Activated naive CD4-positive, alpha-beta T cell (primary cell): Measurements from ENCODE around the gene ICAM3.
A peak's percentile ranks its signal among the peaks of the same experiment; 100 is the strongest.
"Not testable (repeated sequence)": the region's sequence is repeated elsewhere in the genome, so short reads cannot be mapped to it uniquely, and the experiment has no call there.

Source experiments
- DNase-seq, 4 experiments: peaks; one replicate each; lab custom pipeline; 2025; lab: John Stamatoyannopoulos, UW

The ICAM3 gene, protein sequence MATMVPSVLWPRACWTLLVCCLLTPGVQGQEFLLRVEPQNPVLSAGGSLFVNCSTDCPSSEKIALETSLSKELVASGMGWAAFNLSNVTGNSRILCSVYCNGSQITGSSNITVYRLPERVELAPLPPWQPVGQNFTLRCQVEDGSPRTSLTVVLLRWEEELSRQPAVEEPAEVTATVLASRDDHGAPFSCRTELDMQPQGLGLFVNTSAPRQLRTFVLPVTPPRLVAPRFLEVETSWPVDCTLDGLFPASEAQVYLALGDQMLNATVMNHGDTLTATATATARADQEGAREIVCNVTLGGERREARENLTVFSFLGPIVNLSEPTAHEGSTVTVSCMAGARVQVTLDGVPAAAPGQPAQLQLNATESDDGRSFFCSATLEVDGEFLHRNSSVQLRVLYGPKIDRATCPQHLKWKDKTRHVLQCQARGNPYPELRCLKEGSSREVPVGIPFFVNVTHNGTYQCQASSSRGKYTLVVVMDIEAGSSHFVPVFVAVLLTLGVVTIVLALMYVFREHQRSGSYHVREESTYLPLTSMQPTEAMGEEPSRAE

GRCh38 chr19:10339380-10339960 lies at the start of gene ICAM3:
Gene ICAM3, minus strand, starts transcription at chr19:10339624. Its CDS starts 10 bp downstream, at chr19:10339614.
- peak; percentile 20 to 61 (median 34) for DNase-seq

GRCh38 chr19:10388957-10389356 lies 49.5 kb upstream of the ICAM3 start:
- peak; percentile 67 to 83 (median 80) for DNase-seq

DNA sequence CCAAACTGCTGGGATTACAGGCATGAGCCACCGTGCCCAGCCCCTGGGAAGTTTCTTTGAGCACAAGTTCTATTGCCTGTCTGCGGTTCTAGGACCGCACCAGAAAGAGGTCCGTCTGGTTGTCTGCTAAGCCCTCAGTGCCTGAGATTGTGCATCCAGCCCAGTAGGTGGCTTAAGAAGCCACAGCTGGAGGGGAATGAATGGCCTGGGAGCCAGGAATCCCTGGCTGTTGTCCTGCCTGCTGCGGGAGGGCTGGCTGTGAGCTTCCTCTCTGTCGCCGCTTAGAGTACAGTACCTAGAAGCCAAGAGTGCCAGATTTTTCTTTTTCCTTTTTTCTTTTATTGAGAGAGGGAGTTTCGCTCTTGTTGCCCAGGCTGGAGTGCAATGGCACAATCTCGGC lies 45.2 kb upstream of the ICAM3 start:
- DNase-seq = no peak

DNA sequence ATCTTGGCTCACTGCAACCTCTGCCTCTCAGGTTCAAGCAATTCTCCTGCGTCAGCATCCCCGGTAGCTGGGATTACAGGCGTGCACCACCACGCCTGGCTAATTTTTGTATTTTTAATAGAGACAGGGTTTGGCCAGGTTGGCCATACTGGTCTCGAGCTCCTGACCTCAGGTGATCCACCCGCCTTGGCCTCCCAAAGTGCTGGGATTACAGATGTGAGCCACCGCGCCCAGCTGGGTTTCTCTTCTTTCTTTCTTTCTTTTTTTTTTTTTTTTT lies 43.7 kb upstream of the ICAM3 start:
- DNase-seq = not testable (repeated sequence)

DNA sequence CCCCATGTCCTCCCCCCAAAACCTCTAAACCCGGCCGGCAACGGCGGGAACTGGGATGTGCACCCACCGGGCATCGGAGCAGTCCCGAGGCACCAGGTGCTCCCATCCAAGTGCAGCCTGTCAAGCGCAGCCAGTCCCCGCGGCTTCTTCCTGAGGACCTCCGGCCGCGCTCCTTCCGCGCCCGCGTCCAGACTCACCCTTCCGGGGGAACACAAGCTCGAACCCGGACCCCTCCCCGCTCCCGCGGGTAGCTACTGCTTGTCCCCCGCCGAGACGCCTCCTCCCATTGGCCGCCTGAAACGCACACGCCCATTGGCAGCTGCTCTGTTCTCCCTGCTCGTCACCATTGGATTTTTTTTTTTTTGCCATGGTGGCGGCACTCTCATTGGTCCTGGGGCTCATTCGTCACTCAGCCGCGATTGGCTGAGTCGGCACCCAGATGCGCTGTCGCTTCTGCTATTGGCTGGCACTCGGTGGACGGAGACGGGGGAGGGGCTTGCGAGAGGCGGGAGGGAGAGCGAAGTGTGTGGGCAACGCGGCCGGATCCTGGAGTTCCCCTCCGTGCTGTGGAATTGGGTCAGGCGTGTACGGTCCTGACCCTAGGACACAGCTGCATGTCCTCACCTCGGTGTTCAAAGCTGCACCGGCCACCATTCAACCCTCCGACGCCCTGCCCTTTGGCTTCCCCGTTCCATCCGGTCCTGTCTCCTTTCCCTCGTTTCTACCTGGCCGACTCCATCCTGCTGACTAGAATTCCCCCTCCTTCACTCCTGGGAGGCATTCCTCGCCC lies 41.1 kb upstream of the ICAM3 start, which contains the start of gene TYK2:
Gene TYK2 (minus strand): TSS at position 260 of the 790 bp plus-strand sequence. CDS start 2,166 bp downstream, outside the sequence.
- DNase-seq = peak; percentile 91 to 94 (median 92)

GRCh38 chr19:10379880-10380312 lies 40.5 kb upstream of the ICAM3 start:
- DNase-seq = no peak

GRCh38 chr19:10378124-10378523 lies 38.7 kb upstream of the ICAM3 start:
- no peak for DNase-seq

DNA sequence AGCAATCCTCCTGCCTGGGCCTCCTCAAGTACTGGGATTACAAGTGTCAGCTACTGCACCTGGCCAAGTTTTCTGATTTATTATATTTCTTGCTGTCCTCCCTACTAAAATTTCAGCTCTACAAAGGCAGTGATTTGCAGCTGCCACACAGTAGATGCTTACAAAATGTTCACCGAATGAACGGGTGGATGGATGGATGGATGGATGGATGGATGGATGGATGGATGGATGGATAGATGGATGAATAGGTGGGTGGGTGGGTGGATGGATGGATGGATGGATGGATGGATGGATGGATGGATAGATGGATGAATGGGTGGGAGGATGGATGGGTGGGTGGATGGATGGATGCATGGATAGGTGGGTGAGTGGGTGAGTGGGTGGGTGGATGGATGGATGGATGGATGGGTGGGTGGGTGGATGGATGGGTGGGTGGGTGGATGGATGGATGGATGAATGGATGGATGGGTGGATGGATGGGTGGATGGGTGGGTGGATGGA lies 37.8 kb upstream of the ICAM3 start:
- DNase-seq = not testable (repeated sequence)

GRCh38 chr19:10374931-10375330 lies 35.5 kb upstream of the ICAM3 start:
- DNase-seq = no peak

GRCh38 chr19:10372690-10373089 lies 33.3 kb upstream of the ICAM3 start:
- DNase-seq = no peak

DNA sequence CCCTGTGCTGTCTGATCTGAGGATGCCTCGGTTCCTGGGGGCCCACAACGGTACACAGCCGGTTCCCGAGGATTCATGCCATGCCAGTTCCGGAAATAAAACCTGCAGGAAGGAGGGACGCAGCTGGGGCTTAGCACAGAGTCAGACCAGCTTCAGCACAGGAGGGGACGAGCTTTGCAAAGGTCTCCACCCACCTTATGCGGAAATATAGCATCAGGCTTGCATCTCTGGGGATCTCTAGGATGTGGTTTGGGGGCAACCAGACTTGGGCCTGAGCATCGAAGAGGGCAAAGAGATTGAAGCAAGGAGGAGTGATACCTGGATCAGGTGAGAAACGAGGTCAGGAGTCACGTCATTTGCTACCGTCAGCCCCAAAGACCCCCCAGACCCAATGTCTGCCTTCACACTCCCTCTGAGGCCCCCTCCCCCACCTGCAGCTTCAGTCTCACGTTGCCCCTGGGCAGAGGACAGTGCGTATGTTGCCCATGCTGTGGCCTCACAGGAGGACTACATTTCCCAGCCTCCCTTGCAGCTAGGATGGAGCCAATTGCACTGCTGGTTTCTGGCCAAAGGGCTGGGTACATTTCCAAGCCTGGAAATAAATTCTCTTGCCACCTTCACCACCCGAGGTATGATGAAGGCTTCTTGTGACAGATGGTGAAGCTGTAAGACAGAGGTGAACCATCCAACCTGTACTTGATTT lies 28.8 kb upstream of the ICAM3 start:
- DNase-seq = no peak

GRCh38 chr19:10366950-10367512 lies 27.6 kb upstream of the ICAM3 start:
- not testable (repeated sequence) for DNase-seq

GRCh38 chr19:10365518-10365917 lies 26.1 kb upstream of the ICAM3 start:
- DNase-seq = no peak

- DNase-seq = no peak
Observed at GRCh38 chr19:10364644-10365043, 25.2 kb upstream of the ICAM3 start.

DNA sequence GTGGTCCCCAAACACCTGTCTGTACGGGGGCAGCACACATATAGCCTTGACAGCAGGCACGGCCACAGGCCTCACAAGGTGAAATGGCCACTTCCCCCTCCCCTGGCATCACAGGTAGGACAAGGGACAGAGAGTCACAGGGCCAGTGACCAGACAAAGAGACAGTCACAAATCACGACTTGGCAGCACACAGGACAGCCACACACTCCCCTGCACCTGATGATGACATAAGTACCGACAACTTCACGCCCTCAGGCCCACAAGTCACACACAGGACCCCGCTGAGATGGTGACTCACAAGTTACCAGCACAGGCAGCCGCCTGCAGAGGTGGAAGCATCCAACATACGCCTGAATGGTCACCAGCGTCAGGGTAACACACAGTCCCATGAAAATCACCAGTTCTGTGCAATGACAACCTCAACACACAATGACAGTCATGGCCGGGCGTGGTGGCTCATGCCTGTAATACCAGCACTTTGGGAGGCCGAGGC lies 24.4 kb upstream of the ICAM3 start:
- DNase-seq = no peak

- DNase-seq = no peak
Observed at GRCh38 chr19:10362259-10362658, 22.8 kb upstream of the ICAM3 start.

DNA sequence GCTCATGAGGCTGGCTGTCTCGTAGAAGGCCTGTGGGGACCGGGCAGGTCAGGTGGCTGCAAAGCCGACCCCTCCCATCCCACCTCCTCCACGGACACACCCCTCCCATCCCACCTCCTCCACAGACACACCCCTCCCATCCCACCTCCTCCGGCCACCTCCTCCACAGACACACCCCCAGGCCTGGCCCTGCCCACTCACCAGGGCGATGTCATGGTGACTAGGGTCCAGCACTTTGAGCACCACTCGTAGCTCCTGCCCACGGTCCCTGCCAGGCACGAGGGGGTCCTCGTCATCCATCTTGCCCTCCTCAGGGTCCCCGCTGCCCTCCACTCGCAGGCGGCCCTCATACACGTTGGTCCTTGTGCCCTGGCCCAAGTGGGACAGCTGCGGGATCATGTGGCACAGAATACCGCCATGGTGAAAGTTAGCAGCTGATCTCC lies 22.2 kb upstream of the ICAM3 start:
- DNase-seq = no peak

GRCh38 chr19:10356431-10356830 lies 17.0 kb upstream of the ICAM3 start:
- DNase-seq = no peak

- DNase-seq = peak in 2 of 4 experiments; percentile 9 to 17
Observed at GRCh38 chr19:10353793-10354391, 14.5 kb upstream of the ICAM3 start.
